22Rv1 (cell line): ENCODE data around the gene SPEM1.

ENCODE experiments used
- CTCF ChIP-seq: fragments of 450-650 bp; IDR thresholded peaks from 2 replicates; pipeline ENCODE4 v1.5.1; 2017; ENCODE audit warnings: mild to moderate bottlenecking
- ZFX ChIP-seq: fragments of 450-650 bp; IDR thresholded peaks from 2 replicates; pipeline ENCODE4 v1.6.1; 2017; ENCODE audit warnings: antibody characterized with exemption, borderline replicate concordance

DNA sequence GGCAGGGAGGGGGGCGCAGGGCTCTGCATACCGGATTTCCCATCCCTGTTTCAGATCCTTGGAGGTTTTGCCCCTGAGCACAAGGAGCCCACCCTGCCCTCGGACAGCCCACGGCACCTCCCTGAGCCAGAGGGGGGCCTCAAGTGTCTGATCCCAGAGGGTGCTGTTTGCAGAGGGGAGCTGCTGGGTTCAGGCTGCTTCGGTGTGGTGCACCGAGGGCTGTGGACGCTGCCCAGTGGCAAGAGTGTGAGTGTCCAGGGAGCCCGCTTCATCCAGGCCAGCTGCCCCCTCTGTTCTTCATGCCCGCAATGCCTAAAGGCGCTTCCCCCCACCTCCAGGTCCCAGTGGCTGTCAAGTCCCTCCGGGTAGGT lies 36.8 kb upstream of the SPEM1 start:
- TF ChIP-seq CTCF, result no peak
- no peak for TF ChIP-seq ZFX
